DMS 273 (cell line): ENCODE measurements around the gene TRPC4.

ENCODE experiments used
- DNase-seq: peaks from one replicate; lab custom pipeline; 2025; ENCODE audit not compliant: unreplicated experiment; lab: John Stamatoyannopoulos, UW

Gene TRPC4

DNA sequence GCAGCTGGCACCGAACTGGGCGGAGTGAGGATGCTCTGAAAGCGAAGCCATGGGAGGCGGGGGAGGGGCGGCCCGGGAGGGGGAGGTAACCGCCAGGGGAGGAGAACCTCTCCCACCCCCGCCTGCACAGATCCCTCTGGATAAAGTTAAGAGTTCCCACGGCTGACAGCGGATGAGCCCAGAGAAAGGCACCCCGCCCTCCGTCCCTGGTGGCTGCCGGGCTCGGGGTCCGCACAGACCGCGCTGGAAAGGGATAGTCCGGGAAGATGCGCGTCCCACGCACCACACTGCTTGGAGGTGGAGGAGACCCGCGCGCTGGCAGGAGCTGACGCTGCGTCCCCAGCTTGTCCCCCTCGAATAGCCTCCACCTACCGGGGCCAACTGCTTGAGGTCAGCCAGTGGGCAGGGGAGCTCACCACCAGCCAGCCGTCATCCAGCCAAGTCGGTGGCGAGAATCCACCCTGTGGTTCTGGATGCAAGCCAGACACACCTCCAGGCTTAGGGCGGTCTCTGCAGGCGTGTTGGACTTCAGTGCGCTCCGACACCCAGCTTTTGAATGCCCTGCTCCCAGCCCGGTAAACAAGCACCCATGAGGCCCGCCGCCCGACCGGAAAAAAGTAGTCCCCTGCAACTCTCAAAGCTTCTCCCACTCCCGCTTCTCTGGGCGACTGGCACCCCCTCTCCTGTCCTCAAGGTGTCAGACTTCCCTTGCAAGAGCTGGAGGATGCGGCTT is at the start of gene TRPC4:
TSS of gene TRPC4 (minus strand) at position 17 of the 733 bp plus-strand sequence. CDS start 86,439 bp downstream, outside the sequence.
- peak; percentile 31 for DNase-seq

DNA sequence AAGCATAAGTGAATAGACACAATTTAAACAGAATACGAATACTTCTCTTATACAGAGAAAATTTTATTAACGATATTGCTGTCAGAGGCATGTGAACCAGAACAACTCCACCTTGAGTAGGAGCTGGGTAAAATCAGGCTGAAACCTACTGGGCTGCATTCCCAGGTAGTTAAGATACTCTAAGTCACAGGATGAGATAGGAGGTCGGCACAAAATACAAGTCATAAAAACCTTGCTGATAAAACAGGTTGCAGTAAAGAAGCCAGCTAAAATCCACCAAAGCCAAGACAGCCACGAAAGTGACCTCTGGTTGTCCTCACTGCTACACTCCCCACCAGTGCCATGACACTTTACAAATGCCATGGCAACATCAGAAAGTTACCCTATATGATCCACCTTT is 49.2 kb upstream of the TRPC4 start:
- DNase-seq = no peak

DNA sequence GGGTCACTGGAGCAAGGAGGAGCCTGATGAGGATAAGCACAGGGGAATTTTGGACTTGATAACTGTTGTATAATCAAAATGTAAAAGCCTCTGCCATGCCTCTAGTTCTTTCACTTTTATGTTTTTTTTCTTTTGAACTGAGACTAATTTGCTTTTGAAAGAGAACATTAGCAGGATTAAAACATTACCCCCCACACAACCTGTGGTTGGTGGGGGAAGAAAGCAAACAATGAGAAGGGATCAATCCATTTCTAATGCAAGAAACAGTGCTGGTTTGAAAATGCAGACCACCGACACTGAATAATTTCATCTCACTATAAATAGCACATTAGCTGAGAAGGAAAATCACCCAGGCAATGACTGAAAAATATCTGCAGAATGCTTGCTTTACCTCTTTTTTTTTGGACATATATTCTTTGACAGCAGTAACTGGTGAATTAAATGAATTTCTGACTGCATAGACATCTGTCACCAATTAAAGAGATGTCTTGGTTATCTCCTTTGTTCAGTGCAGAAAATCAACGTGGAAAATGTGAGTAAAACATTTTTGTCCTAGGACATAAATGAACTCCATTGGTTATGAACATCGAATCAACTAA is 48.6 kb upstream of the TRPC4 start:
- DNase-seq = no peak

DNA sequence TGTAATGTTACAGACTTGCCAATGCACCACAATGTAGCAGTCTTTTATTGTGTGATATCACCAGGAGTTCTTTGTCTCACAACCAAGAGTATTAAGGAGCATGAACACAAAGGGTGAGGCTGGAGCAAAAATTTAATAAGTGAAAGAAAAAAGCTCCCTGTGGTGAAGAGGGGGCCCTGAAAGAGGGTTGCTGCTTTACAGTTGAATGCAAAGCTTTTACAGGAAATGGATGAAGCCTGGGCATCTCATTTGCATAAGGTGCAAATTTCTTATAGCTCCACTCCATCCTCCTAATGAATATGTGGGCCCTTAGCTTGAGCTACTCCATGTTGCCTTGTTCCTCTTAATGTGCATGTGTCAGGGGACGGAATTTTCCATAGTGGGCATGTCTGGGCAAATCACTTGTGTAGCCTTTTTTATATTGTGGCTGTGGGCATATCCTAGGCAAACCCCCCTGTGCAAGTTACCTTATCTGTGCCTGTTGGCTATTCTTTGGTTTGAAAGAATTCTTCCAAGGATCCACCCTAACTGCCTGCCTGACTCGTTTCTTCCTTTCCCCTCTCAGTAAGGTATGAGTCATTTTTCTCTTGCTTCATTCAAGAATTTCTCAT is 45.3 kb upstream of the TRPC4 start:
- DNase-seq = no peak

DNA sequence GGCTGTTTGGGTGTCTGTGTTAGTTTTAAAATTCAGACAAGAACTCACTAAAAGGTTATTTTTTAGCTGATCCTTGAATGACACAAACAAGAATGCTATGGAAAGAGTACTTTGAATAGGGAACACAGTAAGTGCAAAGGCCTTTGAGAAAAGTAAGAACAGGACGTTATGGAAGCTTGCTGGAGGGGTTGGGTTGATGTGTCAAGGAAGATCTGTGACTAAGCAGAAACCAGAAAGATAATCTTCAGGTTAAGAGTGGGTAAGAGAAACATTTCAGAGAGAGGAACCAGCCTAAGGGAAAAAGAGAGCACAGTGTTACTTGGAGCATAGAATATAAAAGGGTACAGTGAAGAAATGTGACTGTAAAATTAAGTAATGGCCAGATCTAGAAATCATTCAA is 41.2 kb upstream of the TRPC4 start:
- no peak for DNase-seq

DNA sequence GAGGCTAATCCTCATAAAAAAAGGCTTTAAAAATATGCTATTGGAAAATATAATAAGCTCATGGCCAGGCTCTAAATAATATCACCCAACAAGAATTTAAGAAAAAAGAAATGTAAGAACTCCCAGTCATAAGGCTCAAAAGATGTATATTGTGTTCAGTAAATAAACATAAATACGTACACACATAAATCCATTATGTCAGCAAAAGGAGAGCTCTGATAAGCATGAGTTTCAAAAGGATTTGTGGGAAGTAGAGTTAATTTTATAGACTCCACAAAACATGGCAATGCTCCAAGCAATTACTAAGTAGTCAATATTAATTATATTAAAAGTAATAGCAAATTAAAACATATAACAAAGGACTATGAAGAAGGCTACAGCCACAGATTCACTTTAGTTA is 37.3 kb upstream of the TRPC4 start:
- DNase-seq = no peak

DNA sequence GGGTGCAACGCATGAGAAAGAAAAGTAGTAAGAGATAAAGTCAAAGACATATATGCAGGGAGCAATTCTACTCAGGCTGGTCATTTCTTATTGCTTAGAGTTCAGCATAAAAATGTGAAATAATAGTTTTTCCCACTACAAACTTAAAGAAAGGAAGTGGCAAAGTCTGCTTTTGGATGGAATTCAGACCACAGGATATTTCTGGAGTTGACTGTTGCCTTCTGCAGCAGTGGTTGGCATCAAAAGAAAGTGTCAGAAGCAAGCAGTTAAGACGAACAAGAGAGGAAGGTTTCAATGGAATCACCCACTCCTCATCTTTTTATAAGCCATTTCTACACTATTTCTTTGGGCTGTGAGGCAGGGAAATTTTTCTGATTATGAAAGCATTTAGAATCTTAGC is 36.2 kb upstream of the TRPC4 start:
- DNase-seq = no peak

DNA sequence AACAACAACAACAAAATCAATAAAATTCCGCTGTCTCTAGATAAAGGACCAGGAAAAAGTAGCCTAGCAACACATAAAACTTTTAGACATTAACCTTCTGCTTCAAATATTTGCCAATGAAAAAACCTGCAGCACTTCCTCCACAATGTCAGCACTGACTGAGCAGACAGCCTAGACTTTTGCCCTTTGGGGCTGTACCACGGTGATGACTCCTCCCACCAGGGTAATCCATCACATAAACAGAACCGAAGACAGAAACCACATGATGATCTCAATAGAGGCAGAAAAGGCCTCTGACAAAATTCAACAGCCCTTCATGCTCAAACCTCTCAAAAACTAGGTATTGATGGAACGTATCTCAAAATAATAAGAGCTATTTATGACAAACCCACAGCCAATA is 30.2 kb upstream of the TRPC4 start:
- no peak for DNase-seq

DNA sequence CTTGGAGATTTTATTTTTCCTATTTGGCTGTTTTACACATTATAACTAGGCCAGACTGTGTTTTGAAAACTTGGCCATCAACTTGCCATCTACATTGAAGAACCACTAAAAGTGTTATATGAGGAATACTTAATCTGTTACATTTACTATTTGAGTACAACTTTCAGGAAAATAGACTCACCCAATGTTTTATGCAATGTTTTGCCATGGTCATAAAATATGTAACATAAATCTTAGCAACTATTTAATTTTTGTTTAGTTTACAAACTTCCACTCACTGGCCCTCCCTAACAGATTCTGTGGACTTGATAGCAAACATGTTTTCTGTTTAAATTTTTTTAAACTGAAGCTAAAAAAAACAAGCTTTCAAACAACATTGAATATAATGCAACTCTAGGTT is 23.7 kb upstream of the TRPC4 start:
- DNase-seq = no peak

DNA sequence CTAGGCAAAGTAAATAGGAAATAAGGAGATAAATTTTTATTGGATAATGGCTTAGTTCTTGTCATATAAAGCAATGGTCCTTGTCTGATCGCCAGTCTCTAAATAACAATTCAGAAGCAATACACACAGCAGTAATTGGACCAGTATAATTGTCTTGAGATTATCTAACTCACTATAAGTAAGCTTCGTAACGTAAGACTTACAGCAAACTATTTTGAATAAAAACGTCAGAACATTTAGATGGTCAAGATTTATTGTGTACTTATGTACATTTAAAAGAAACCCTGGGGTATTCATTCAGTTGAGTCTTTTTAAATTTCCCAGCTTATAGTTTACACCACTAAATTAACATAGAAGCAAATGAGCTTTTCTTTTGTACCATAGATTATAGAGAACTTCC is 20.2 kb upstream of the TRPC4 start:
- no peak for DNase-seq

DNA sequence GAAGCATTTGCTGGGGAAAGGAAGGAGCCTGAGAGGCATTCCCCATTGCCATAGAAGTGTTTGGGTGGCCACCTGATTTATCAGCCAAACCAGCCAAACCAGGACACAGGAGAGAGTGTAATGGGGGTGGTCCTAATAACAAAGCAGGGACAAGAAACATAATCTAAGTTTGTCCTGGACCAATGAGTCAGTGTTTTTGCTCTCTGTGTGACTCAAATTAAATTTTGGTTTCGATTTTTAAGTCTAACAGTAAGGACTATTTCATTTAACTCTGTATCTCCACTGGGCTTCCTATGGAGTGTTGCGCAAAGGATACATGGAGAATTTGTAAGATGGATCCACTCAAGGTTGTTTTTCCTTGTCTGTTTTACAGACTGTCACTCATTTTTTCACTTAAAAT is 19.5 kb upstream of the TRPC4 start:
- no peak for DNase-seq

DNA sequence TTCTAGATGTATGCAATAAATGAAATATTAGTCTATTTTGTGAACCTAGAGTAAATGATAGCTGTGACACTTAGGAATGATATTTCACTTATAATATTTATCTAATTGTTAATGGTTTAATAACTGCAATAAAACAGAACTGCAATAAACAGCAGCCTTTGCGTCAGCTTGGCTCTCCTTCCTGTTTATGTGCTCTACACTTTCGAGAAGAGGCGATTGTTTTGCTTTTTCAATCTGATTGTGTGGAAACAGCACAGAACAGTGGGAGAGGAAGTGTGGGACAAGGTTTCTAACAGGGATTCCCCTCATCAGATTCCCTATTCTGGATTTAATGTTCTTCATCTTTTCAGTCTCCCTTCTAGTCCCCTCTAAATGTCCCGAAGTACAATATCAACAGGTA is 17.3 kb upstream of the TRPC4 start:
- DNase-seq = no peak

DNA sequence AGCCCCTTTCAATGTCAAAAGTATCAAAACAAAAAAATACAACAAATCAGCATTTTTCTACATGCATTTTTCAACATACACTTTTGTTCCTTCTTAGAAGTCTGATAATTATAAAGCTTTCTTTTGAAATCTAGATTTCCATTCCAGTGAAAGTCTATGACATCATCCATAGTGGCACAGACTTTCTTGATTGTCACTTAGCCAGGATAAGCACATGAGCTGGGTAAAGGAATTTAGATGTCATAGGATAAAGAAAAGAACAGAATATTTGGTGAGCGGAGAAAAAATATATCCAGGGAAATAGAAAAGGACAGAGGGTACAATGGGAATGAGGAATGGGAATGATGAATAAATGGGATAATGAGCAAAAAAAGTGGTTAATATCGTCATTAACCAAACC is 15.1 kb upstream of the TRPC4 start:
- no peak for DNase-seq

DNA sequence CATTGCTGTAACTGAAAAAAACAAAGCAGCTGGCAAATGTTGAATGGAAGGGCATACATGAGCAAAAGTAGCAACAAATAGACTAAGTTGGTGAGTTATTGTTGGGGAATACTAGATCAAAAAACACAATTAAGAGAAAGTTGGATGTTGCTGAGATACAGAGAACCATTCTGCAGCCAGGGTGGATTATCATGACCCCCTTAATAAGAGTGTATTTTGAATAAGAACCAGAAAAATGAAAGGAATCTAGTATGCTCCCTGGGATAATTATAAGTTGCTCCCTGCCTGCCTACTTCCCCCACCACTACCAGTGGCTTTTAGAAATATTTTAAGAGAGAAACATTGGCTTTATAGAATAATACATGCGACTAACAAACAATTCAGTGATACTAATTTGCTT is 14.5 kb upstream of the TRPC4 start:
- no peak for DNase-seq

DNA sequence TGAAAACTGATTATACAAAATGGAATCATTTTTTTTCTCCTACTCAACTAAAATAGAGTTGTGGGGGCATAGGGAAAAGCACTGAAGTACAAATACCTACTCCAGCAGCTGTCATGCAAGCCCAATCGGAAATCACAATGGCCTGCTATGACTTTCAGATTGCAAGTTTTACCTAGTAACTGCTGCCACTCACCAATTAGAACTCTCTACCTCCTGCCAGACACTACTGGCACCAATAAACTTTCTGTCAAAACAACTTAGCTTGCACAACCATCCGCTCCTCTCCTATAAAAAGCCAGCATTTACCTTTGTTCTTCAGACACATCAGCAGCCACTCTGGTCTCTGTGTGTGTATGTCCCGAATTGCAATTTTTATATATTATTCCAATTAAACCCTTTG is 9.3 kb upstream of the TRPC4 start:
- DNase-seq = no peak

DNA sequence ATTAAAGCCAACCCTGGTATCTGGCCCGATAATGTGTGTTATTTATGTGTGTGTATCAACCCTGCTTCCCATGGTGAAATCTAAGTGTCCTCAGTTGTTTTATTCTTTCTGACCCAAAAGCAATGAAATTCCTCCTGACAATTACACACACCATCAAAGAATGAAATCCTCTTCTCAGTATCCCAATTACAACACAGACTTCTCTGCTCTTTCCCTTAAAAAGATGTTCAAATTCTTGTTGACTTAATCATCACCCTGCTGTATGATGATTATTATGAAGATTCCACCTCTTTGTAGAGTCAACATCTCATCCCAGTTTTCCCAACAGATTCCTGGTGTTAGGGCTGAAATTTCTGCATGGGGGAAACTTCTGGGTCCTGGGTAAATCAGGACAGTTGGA is 8.9 kb upstream of the TRPC4 start:
- DNase-seq = no peak

DNA sequence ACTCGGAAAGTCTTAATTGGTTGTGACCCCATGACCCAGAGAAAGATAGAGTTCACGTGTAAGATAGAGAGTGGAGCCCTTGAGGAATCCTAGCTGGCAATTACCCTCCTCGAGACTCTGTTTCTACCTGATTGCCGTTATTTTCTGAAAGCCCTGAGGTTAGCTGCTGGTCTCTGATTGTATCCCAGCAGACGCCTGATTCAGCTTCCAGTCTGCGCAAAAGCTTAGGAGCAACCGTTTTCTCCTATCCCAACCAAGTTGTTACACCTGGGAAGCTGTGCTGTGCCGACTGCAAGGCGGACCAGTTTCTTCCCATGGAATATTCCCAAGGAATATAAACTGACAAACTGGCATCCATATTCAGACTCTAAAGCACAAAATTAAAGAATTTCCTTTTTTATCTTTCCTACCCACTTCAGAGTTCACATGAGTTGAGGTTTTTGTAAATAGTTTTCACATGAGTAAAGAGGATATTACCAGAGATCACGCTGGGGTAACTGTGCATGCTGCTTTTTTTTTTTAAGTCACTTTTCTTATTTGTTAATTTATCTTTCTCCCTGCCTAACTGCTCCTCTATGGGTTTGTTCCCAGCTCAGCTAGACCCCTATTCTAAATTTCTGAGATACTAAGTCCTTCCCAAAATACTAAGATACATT is 1.5 kb upstream of the TRPC4 start:
- no peak for DNase-seq

DNA sequence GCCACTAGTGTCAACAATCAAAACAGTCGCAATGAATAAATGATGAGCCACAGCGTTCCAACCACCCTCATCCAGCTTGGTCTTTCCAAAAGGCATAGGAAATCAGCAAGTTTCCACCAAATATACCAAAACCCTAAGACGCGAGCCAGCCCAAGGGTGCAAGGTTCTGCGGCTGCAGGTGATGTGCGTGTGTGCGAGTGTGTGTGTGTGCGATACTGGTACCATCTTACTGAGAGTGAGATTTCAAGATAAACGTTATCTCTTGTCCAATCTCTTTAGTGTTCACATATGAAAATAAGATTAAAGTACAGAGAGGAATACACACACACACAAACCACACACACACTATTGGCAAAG is 895 bp upstream of the TRPC4 start:
- no peak for DNase-seq

DNA sequence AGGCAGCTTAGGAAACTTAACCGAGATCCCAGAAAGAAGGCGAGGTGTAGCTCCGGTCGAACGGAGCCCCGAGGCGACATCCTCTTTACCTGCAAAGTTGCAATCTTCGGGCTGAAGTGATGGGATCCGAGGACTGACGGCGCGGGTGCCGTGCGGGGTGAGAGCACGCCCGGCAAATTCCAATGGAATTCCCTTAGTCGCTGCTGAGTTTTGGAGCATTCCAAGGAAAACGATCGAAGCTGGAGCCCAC is 141 bp downstream of the TRPC4 start:
- no peak for DNase-seq

DNA sequence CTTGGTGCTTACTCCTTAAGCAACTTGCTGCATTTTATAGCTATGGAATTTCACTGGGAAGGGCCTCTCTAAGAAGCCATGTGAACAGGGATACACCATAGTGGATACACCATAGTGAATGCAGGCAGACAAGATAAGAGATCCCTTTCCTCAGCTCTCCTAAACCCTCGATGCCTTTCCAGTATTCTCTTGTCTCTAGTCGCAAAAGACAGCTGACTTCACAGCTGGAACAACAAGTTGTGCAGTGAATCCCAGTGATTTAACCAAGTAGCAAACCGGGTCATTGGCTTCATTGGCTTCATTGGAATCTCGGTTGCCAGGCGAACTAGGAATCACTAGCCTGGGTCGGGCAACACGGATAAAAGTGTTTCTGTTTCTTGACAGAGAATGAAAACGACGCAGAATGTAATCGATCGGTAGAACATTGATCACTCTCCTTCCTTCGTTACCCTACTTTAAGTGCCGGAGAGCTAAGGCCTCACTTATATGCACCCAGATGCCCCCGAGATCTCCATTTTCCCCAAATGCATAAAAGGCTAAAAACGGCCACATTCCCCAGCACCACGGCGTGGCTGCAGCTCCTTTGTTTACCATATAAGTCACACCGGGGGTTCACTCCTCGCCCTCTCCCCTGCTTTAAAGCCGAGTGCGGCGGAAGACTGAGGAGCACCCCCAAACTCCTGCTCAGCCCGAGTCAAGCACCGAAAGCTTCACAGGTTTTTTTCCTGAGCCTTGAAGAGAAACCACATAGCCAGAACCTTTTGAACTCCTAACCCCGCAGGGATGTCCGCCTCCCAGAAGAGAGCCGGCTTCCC is 674 bp downstream of the TRPC4 start:
- peak; percentile 1 for DNase-seq

DNA sequence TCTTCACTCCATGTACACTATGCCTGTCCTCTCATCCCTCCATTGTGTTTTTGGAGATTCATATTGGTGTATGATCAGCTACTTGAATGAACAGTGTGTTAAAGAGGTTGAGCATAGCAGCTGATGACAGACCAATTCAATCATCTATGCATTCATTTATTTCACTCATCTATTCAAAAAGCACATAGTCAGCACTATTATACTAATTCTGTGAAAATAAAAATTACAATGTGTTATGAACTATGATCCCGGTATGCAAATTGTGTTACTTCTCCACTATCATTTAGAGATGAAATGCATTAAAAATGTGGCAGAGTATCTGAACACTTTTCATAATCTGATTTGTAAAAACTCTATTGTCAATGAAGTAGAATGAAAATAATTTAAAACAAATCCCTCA is 5.9 kb downstream of the TRPC4 start:
- DNase-seq = no peak

DNA sequence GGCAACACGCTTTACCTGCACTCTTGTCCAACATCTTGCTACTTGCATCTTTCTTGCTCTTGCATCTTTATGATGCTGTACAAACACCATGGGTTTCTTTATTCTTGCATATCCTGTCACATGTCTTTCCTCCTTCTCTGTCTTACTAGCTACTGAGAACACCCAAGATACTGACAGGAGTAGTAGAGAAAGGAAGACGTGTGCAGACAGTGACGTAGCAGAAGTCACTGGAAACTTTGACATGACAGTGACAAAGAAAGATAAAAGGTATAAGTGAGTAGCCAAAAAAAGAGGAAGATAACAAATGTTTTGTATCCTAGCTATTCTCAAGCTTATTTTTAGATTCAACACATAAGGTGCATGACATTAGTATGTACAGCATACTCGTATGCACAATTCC is 34.2 kb downstream of the TRPC4 start:
- no peak for DNase-seq
